KBM-7 (cell line): Measurements from ENCODE around the gene PCED1B.
A peak's percentile ranks its signal among the peaks of the same experiment; 100 is the strongest.
"Not testable (repeated sequence)": the region's sequence is repeated elsewhere in the genome, so short reads cannot be mapped to it uniquely, and the experiment has no call there.

Experiments
- DNase-seq: peaks from one replicate; pipeline ENCODE4 v3.0.0-alpha.2; 2015
- in situ Hi-C: fragments of 300-500 bp; cut with MboI; formaldehyde crosslinking; loops from 2 replicates; pipeline ENCODE4 v1.14.3; 2020; ENCODE audit warnings: low sequenced_read_pairs, low pct_unique_long_range_greater_than_20kb, mixed read lengths

The PCED1B gene

GRCh38 chr12:47188576-47189441 is 109.4 kb downstream of the PCED1B start:
- no peak for DNase-seq
- in situ Hi-C loops = loop anchor here (25.0 kb wide), 1 partner anchor 102 kb away; the partner anchor contains the start of genes AMIGO2 and PCED1B

GRCh38 chr12:47189728-47190127 is 110.3 kb downstream of the PCED1B start:
- DNase-seq = no peak
- in situ Hi-C loops = loop anchor here (25.0 kb wide), 1 partner anchor 102 kb away; the partner anchor contains the start of genes AMIGO2 and PCED1B

- in situ Hi-C loops = loop anchor here (25.0 kb wide), 1 partner anchor 103 kb away; the partner anchor contains the start of genes AMIGO2 and PCED1B
- DNase-seq = peak; percentile 54
Observed at GRCh38 chr12:47190271-47190750, 110.9 kb downstream of the PCED1B start.

GRCh38 chr12:47190905-47191304 is 111.5 kb downstream of the PCED1B start:
- in situ Hi-C loops = loop anchor here (25.0 kb wide), 1 partner anchor 104 kb away; the partner anchor contains the start of genes AMIGO2 and PCED1B
- DNase-seq = peak; percentile 47

DNA sequence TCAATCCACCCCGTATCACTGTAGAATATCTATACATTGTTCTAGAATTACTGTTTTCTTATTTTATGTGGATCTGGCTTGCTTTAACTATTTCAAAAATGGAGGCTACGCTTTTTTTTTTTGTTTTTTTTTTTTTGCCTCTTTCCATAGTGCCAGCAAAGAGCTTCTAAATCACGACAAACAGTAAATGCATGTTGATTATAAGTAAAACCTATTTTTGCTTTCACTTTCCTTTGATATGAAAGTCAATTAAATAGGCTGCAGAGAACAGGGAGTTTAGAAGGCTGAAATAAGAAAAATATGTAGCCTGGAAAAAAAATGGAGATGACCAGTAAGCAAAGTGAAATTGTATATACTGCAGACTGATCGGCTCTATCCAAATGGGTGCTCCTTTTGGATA is 112.6 kb downstream of the PCED1B start:
- in situ Hi-C loops = loop anchor here (25.0 kb wide), 1 partner anchor 105 kb away; the partner anchor contains the start of genes AMIGO2 and PCED1B
- no peak for DNase-seq

DNA sequence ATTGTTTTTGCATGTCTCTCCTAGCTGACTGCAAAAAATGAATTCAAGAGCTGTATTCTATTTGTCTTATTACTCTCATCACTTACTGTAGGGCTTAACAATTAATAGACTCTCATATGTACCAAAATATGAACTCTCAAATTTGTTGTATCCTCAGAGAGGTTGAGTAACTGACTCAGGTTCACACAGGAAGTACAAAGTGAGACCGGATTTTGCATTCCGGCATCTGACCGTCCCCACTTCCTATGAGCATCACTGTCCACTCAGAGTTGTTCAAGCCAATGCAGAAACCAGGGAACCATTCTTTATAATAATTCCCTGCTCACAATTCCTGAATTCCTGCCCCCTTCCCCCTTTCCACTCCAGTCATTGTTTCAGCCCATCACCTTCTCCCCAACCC is 113.6 kb downstream of the PCED1B start:
- in situ Hi-C loops = loop anchor here (25.0 kb wide), 1 partner anchor 106 kb away; the partner anchor contains the start of genes AMIGO2 and PCED1B
- DNase-seq = no peak

DNA sequence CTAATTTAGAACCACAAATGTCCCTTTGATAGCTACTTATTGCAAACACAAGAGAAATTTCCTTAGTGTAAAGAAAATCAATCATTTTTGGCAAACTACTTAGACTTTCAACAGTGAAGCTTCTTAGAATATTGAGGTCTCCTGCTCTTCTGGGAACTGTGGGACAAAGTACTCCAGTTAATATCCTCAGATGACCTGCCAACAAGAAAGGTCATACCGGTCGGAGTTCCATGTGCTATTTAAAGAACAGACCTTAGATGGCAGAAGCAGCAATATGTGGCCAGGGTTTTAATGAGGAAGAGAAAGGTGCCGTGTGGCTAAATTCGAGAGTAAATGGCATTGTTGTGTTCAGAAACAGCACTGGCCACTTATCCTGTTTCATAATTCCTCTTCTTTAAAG is 115.1 kb downstream of the PCED1B start:
- in situ Hi-C loops = loop anchor here (25.0 kb wide), 1 partner anchor 107 kb away; the partner anchor contains the start of genes AMIGO2 and PCED1B
- peak; percentile 67 for DNase-seq

DNA sequence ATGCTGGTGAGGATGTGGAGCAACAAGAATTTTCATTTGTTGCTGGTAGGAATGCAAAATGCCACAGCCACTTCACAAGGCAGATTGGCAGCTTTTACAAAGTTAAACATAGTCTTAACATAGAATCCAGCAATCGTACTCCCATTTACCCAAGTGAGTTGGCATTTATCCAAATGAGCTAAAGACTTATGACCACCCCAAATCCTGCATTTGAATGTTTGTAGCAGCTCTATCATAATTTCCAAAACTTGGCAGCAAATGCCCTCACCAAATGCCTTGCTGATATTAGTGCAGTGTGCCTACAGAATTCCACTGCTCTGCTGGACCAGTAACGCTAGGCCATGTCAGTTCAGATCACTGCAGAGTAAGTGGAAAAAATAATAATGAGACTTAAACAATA is 121.0 kb downstream of the PCED1B start:
- in situ Hi-C loops = loop anchor here (25.0 kb wide), 1 partner anchor 187 kb away; no protein-coding TSS in a partner anchor
- DNase-seq = no peak

GRCh38 chr12:47201190-47201589 is 121.8 kb downstream of the PCED1B start:
- in situ Hi-C loops = loop anchor here (25.0 kb wide), 1 partner anchor 186 kb away; no protein-coding TSS in a partner anchor
- not testable (repeated sequence) for DNase-seq

GRCh38 chr12:47202176-47202575 is 122.8 kb downstream of the PCED1B start:
- no peak for DNase-seq
- in situ Hi-C loops = loop anchor here (25.0 kb wide), 1 partner anchor 185 kb away; no protein-coding TSS in a partner anchor

GRCh38 chr12:47205532-47206449 is 126.4 kb downstream of the PCED1B start:
- in situ Hi-C loops = loop anchor here (25.0 kb wide), 1 partner anchor 182 kb away; no protein-coding TSS in a partner anchor

GRCh38 chr12:47206450-47207339 is 127.3 kb downstream of the PCED1B start:
- DNase-seq = no peak
- in situ Hi-C loops = loop anchor here (25.0 kb wide), 1 partner anchor 181 kb away; no protein-coding TSS in a partner anchor

More at GRCh38 chr12:47205532-47206449, 126.4 kb downstream of the PCED1B start:
- no peak for DNase-seq

DNA sequence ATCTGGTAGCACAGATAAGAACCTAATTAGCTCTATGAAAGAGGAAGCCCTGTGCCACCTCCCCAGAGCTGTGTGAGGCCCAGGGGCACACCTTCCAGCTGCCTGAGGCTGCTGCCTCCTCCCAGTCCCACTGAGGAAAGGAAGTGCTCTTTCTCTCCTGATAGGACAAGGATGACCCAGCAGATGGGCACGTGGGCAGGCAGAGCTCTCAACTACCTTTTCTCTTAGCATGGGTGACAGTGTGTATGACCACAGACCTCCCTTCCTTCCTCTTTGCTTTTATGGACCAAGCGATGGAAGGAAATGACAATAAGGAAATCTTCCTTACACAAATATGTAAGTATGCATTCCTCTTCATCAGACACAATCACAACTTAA is 127.9 kb downstream of the PCED1B start:
- DNase-seq = peak; percentile 99
- in situ Hi-C loops = loop anchor here (25.0 kb wide), 1 partner anchor 180 kb away; no protein-coding TSS in a partner anchor

DNA sequence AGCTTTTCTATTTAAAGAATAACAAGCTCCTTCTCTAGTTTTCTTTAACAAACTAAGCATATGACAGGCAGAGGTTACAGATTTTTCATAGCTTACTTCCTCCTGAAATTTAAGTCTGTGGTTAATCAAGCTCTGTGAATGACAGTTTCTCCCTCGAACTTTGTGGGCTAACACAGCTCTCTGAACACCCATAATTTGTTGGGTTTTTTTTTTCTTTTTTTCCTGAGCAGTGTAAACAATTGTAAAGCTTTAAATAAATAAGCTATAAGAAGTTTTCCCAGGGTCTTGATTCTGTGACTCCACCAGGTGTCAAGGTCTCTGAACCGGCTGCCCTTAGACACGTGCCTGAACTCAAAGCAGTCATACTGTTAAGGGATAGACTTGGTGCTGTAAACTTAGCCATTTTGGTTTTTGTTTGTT is 128.4 kb downstream of the PCED1B start:
- DNase-seq = peak; percentile 86
- in situ Hi-C loops = loop anchor here (25.0 kb wide), 1 partner anchor 179 kb away; no protein-coding TSS in a partner anchor

GRCh38 chr12:47209014-47209413 is 129.6 kb downstream of the PCED1B start:
- no peak for DNase-seq
- in situ Hi-C loops = loop anchor here (25.0 kb wide), 1 partner anchor 178 kb away; no protein-coding TSS in a partner anchor

DNA sequence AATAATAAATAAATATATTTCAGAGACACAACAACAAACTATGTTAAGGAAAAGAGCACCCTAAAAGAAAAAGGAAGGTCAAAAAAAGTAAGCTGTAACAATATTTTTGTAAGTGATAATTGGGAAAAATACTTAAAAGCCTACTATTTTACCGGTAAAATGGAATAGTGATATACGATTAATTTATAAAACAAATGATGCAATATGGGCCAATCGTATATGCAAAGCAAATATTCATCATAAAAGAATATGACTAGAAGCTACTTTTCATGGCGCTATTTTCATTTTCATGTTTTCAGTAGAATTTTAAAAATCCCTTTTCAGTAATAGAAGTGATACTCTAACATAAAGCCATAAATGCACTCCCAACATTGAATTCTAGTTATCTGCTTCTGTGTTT is 131.4 kb downstream of the PCED1B start:
- in situ Hi-C loops = loop anchor here (25.0 kb wide), 1 partner anchor 177 kb away; no protein-coding TSS in a partner anchor
- no peak for DNase-seq

DNA sequence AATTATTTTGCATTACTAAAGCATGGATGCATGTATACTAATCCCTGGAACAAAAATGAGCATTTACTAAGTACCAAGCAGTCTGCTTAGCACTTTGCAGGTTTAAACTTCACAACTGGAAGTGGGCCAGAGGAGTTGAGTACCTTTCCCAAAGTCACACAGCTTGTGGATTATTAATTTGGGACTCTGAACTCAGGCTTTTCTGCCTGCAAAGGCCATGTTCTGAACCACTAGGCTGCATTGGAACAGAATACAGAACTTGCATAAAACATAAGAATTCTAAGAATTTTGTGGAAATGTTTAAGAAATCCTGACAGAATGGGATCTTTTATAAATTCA is 133.2 kb downstream of the PCED1B start:
- in situ Hi-C loops = loop anchor here (25.0 kb wide), 1 partner anchor 175 kb away; no protein-coding TSS in a partner anchor
- DNase-seq = no peak
